ENCODE results near the gene POC1A.
"Not testable (repeated sequence)": the region's sequence is repeated elsewhere in the genome, so short reads cannot be mapped to it uniquely, and the experiment has no call there.

Gene POC1A

GRCh38 chr3:52153389-52154096 lies 680 bp downstream of the POC1A start:
- Mint-ChIP-seq H3K4me3 (peak overlapping the region; percentile 93), H3K27me3 (ENCODE audit: low read depth, poor library complexity) (peaks cover 3% of the 10 kb centered on the region), H3K9me3 (no peaks in the 10 kb centered on the region), H3K4me1 (peaks cover 27% of the 10 kb centered on the region), H3K27ac (no peak overlapping the region), H3K36me3 (ENCODE audit: low read depth) (peaks cover 5% of the 10 kb centered on the region)
- no peak for TF ChIP-seq CTCF (IDR thresholded peaks at IDR 0.05)
- DNase-seq: peak; percentile 45

- not testable (repeated sequence) for DNase-seq; H3K27ac Mint-ChIP-seq; H3K9me3 Mint-ChIP-seq; H3K36me3 Mint-ChIP-seq (ENCODE audit: low read depth); H3K27me3 Mint-ChIP-seq (ENCODE audit: low read depth, poor library complexity); H3K4me3 Mint-ChIP-seq
- peaks cover 27% of the 10 kb centered on the region for H3K4me1 Mint-ChIP-seq
Observed at GRCh38 chr3:52151991-52152390, 2.2 kb downstream of the POC1A start.

GRCh38 chr3:52150860-52151259 lies 3.4 kb downstream of the POC1A start:
- no peak for TF ChIP-seq CTCF (IDR thresholded peaks at IDR 0.05)
- no peak for DNase-seq
- Mint-ChIP-seq H3K27ac (peak overlapping the region; percentile 62), H3K4me3 (no peak overlapping the region), H3K36me3 (ENCODE audit: low read depth) (peaks cover 10% of the 10 kb centered on the region), H3K4me1 (peaks cover 27% of the 10 kb centered on the region), H3K9me3 (no peaks in the 10 kb centered on the region), H3K27me3 (ENCODE audit: low read depth, poor library complexity) (no peaks in the 10 kb centered on the region)

GRCh38 chr3:52150357-52150756 lies 3.9 kb downstream of the POC1A start:
- TF ChIP-seq CTCF (IDR thresholded peaks at IDR 0.05): no peak
- Mint-ChIP-seq H3K4me1 (peaks cover 27% of the 10 kb centered on the region), H3K9me3 (no peaks in the 10 kb centered on the region), H3K27me3 (ENCODE audit: low read depth, poor library complexity) (no peaks in the 10 kb centered on the region), H3K4me3 (no peak overlapping the region), H3K36me3 (ENCODE audit: low read depth) (peaks cover 10% of the 10 kb centered on the region), H3K27ac (no peak overlapping the region)
- DNase-seq: no peak

- no peak for TF ChIP-seq CTCF (IDR thresholded peaks at IDR 0.05)
- peaks cover 23% of the 10 kb centered on the region for H3K4me1 Mint-ChIP-seq
- no peak overlapping the region for H3K4me3 Mint-ChIP-seq
- DNase-seq: no peak
- H3K36me3 Mint-ChIP-seq (ENCODE audit: low read depth): peaks cover 10% of the 10 kb centered on the region
- no peaks in the 10 kb centered on the region for H3K9me3 Mint-ChIP-seq
- no peaks in the 10 kb centered on the region for H3K27me3 Mint-ChIP-seq (ENCODE audit: low read depth, poor library complexity)
- no peak overlapping the region for H3K27ac Mint-ChIP-seq
Observed at GRCh38 chr3:52149726-52150125, 4.5 kb downstream of the POC1A start.

GRCh38 chr3:52149021-52149420 lies 5.2 kb downstream of the POC1A start:
- Mint-ChIP-seq H3K36me3 (ENCODE audit: low read depth) (peaks cover 10% of the 10 kb centered on the region), H3K4me1 (peaks cover 22% of the 10 kb centered on the region), H3K27me3 (ENCODE audit: low read depth, poor library complexity) (no peaks in the 10 kb centered on the region), H3K4me3 (no peak overlapping the region), H3K27ac (no peak overlapping the region), H3K9me3 (no peaks in the 10 kb centered on the region)
- no peak for TF ChIP-seq CTCF (IDR thresholded peaks at IDR 0.05)
- DNase-seq: no peak

All from nephron progenitor cell (in vitro differentiated cells).